ENCODE data around the gene TSPAN15.

Gene TSPAN15

DNA sequence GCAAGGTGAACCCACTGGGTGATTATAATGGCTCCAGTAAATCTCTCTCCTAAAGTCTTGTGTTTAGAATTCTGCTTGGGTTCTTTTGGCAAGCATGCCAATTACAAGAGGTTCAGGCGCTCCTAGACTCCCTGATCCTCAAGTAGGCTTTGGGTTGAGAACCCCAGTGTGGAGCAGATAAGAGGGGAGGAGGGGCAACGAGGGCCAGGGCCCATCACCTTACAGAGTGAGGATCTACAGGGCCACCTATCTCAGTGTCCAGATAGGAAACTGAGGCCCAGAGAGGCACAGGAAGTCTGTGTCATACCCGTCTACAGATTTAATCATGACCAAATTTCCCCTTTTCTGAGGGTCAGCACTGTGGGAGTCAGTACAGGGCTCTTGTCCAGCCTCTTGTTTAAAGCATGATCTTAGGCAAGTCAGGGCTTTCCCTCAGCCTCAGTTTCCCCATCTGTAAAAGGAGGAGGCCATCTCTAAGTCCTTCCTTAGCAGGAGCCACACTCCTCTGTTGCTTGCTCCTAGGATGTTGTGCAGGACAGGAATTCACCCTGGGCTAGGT, 39.0 kb upstream of the TSPAN15 start:
- no peak for DNase-seq (ENCODE audit: low spot score)
- TF ChIP-seq, protein P1, sequence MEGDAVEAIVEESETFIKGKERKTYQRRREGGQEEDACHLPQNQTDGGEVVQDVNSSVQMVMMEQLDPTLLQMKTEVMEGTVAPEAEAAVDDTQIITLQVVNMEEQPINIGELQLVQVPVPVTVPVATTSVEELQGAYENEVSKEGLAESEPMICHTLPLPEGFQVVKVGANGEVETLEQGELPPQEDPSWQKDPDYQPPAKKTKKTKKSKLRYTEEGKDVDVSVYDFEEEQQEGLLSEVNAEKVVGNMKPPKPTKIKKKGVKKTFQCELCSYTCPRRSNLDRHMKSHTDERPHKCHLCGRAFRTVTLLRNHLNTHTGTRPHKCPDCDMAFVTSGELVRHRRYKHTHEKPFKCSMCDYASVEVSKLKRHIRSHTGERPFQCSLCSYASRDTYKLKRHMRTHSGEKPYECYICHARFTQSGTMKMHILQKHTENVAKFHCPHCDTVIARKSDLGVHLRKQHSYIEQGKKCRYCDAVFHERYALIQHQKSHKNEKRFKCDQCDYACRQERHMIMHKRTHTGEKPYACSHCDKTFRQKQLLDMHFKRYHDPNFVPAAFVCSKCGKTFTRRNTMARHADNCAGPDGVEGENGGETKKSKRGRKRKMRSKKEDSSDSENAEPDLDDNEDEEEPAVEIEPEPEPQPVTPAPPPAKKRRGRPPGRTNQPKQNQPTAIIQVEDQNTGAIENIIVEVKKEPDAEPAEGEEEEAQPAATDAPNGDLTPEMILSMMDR (IDR thresholded peaks at IDR 0.05; ENCODE audit: extremely low read depth, missing control alignments): no peak

DNA sequence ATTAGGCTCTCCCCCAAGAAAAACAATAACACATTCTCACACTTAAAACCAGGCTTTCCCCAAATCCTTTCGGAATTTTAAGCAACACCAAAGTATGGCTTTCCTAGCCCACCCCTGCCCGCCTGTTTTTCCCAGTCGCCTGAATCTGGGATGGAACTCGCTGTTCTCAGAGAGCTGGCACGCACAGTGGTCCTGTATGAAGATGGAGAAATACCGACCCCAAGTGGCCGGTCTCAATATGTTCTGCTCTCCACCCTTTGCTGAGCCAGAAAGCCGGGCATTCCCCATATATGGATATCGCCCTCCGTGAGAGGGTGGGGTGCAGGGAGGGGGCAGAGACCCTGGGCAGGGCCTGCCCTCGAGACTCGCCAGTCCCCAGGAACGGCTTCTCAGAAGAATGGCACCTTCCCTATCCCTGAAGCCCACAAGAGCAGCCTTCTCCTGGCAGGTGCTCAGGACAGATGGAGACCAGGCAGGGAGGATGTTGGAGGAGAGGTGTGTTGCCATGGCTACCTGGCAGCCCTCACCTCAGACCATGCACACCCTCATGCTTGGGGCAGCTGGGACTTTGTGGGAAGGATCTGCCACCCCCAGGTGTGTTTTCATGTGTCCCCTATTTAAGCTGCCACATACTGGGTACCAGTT, 37.9 kb upstream of the TSPAN15 start:
- TF ChIP-seq, protein P1 (IDR thresholded peaks at IDR 0.05; ENCODE audit: extremely low read depth, missing control alignments): peak; percentile 56
- DNase-seq (ENCODE audit: low spot score): peak; percentile 69

DNA sequence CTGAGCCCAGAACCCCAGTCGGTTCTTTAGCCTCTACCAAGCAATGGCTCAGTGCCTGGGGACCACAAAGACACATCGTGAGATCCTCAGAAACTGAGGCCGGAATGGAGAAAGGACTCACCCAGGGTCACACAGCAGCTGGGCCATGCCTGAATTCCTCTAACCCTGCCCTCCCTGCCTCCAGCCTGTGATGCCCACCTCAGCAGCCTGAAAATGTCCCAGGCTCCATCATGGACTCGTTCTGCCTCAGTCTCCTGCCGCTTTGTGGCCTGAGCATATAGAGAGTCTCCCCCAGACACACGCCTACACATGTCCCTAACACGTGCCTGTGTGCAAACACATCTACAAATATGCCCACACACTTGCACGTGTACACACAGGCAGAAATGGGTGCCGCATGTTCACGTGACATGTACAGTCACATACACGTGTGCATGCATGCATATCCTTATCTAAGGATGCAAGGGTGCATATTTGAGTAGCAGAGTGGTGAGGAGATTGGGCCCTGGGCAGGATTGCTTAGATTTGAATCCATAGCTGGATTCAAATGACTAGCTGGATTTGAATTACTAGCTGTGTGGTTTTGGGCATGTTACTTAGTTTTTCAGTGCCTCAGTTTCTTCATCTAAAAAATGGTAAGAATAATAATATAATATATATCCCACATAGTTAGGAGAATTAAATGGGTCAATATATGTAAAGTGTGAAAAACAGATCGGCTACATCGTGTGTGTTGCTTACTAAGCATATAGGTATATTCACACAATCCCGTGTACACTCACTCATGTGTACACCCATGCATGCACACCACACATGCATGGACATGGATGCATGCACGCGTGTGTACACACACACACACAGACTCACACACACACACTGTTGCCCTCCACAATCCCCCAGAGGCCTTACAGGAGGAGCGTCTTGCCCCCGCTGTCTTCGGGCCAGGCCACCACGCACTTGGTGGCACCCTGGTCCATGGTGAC, 36.9 kb upstream of the TSPAN15 start:
- no peak for DNase-seq (ENCODE audit: low spot score)
- TF ChIP-seq, protein P1 (IDR thresholded peaks at IDR 0.05; ENCODE audit: extremely low read depth, missing control alignments): no peak

DNA sequence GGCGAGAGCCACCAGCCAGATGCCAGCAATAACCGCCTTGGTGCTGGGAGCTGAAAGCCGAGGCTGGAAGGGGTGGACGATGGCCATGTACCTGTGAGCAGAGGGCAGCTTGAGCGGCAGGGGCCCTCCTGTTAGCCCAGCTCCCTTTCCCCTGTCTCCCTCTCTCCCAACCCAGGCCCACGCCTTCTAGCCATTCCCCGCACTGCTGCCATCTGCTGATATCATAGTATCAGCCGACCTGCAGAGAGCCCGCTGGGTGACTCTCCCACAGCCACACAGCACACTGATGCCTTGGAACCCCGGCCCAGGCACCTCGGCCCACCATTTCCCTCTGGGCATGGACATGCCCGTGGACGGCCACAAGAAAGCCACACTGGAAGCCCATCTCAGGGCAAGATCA, 36.2 kb upstream of the TSPAN15 start:
- DNase-seq (ENCODE audit: low spot score): no peak
- TF ChIP-seq, protein P1 (IDR thresholded peaks at IDR 0.05; ENCODE audit: extremely low read depth, missing control alignments): no peak

DNA sequence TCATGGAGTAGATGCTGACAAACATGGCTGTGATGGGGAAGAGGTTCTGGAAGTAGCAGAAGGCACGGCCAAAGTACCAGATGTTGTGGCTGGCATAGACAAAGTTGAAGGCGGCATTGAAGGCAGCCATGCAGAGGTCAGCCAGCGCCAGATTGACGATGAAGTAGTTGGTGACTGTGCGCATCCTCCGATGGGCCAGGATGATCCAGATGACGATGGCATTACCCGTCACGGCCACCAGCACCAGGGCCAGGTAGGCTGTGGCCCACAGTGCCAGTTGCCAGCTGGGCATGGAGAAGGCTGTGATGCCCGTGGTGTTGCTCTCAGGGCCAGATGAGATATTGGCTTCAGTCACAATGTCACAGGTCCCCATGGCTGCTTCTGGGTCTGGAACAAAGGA, 35.3 kb upstream of the TSPAN15 start:
- no peak for DNase-seq (ENCODE audit: low spot score)
- TF ChIP-seq, protein P1 (IDR thresholded peaks at IDR 0.05; ENCODE audit: extremely low read depth, missing control alignments): no peak

DNA sequence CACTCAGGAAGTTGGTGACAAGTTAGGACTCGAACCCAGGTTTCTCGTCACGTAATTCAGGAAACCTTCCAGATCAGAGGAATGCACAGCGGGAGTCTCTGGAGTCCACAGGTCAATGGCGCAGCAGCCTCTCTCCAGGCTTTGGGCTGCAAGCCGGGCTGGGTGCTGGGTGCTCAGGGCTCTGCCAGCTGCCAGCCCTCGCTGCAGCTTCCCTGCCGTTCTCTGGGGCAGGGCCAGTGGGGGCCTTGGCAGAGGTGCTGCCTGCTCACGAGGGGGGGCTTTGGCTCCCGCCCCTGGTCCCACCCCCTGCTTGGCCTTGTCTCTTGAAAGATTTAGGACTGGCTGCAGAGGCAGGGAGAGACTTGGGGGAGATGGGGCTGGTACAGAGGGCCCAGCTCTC, 34.6 kb upstream of the TSPAN15 start, which contains the start of gene TACR2:
Gene TACR2, minus strand, starts transcription at position 224 of the 400 bp plus-strand sequence. CDS start 595 bp downstream, outside the sequence.
- TF ChIP-seq, protein P1 (IDR thresholded peaks at IDR 0.05; ENCODE audit: extremely low read depth, missing control alignments): no peak
- DNase-seq (ENCODE audit: low spot score): no peak

DNA sequence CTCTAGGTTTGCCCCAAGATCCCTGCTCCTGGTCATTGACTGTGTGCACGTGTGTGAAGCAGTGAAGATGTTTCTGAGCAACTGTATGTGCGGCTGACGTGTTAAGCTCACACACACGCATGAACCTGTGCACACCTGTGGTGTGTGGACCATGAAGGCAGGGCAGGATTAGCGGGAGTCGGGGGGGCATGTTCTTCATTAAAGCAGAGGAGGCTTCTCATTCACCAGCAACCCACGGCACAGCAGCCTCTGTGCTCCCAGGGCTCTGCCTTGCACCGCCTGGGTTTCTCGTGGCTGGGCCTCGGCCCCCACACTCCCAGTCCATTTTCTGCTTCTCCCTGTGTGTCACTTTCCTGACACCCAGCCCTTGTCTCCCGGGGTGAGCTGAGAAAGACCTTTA, 33.7 kb upstream of the TSPAN15 start:
- DNase-seq (ENCODE audit: low spot score): no peak
- TF ChIP-seq, protein P1 (IDR thresholded peaks at IDR 0.05; ENCODE audit: extremely low read depth, missing control alignments): no peak
